ENCODE data around the gene MCL1.

Gene MCL1

GRCh38 chr1:150555198-150555970 is 24.0 kb downstream of the MCL1 start:
- DNase-seq: no peak

- DNase-seq: no peak
Measured at GRCh38 chr1:150554086-150554452, 25.3 kb downstream of the MCL1 start.

GRCh38 chr1:150553392-150554085 is 25.9 kb downstream of the MCL1 start:
- no peak for DNase-seq

GRCh38 chr1:150552911-150553289 is 26.5 kb downstream of the MCL1 start:
- no peak for DNase-seq

- peak; percentile 47 to 77 for DNase-seq
Measured at GRCh38 chr1:150552128-150552910, 27.1 kb downstream of the MCL1 start.

GRCh38 chr1:150551784-150552127 is 27.7 kb downstream of the MCL1 start:
- no peak for DNase-seq

- peak in 1 of 2 donors; percentile 35 for DNase-seq
Measured at GRCh38 chr1:150551051-150551783, 28.2 kb downstream of the MCL1 start.

- no peak for DNase-seq
Measured at GRCh38 chr1:150550222-150551050, 29.0 kb downstream of the MCL1 start.

GRCh38 chr1:150549496-150550221 is 29.8 kb downstream of the MCL1 start:
- no peak for DNase-seq

GRCh38 chr1:150548632-150549495 is 30.5 kb downstream of the MCL1 start, which contains the start of gene ADAMTSL4:
Gene ADAMTSL4 (plus strand): TSS chr1:150549408. CDS start chr1:150552289, 2,881 bp downstream.
- DNase-seq: peak in 1 of 2 donors; percentile 49

GRCh38 chr1:150548324-150548631 is 31.1 kb downstream of the MCL1 start:
- DNase-seq: no peak

- no peak for DNase-seq
Measured at GRCh38 chr1:150546294-150546937, 33.0 kb downstream of the MCL1 start.

- no peak for DNase-seq
Measured at GRCh38 chr1:150545486-150546032, 33.9 kb downstream of the MCL1 start.

- no peak for DNase-seq
Measured at GRCh38 chr1:150544204-150544603, 35.2 kb downstream of the MCL1 start.

GRCh38 chr1:150543500-150544143 is 35.8 kb downstream of the MCL1 start:
- DNase-seq: no peak

GRCh38 chr1:150537732-150538684 is 41.4 kb downstream of the MCL1 start:
- DNase-seq: no peak

GRCh38 chr1:150536836-150537731 is 42.3 kb downstream of the MCL1 start:
- DNase-seq: no peak
